ENCODE measurements around the gene ADARB2. TPM values are rescaled to one million over a fixed set of nuclear protein-coding genes. Genes with fewer than 3 reads are reported as not detected.

Gene ADARB2
- total RNA-seq, 4 donors from 2014 or later, result 1.3 to 5.4 (median 1.8) TPM

GRCh38 chr10:1579141-1579491 lies 158.2 kb downstream of the ADARB2 start:
- 20 to 83% methylated on average over 1 to 7 of the region's 7 CpGs for WGBS, 2 donors (ENCODE audit: low coverage in 1 of 2)
- ATAC-seq, result no peak
- TF ChIP-seq CTCF (IDR thresholded peaks at IDR 0.05) (no peak), POLR2A (IDR thresholded peaks at IDR 0.05) (no peak), EP300 (IDR thresholded peaks at IDR 0.05) (no peak), POLR2AphosphoS5 (IDR thresholded peaks at IDR 0.05) (no peak)

GRCh38 chr10:1578392-1579140 lies 158.8 kb downstream of the ADARB2 start:
- no peak for ATAC-seq
- Histone ChIP-seq H3K36me3 (no peaks in the 10 kb centered on the region), H3K27ac (no peak overlapping the region), H3K27me3 (peaks cover 42% of the 10 kb centered on the region), H3K9me3 (no peaks in the 10 kb centered on the region), H3K4me1 (no peaks in the 10 kb centered on the region), H3K4me3 (no peak overlapping the region)
- 71% methylated on average over 13 of the region's 19 CpGs; no CpG with 5 or more reads in 1 of the 2 donors for WGBS, 2 donors (ENCODE audit: low coverage in 1 of 2)
- no peak for TF ChIP-seq POLR2AphosphoS5 (IDR thresholded peaks at IDR 0.05)
- TF ChIP-seq EP300 (IDR thresholded peaks at IDR 0.05), result no peak
- no peak for TF ChIP-seq CTCF (IDR thresholded peaks at IDR 0.05)
- TF ChIP-seq POLR2A (IDR thresholded peaks at IDR 0.05), result no peak

More at GRCh38 chr10:1579141-1579491, 158.2 kb downstream of the ADARB2 start:
- no peaks in the 10 kb centered on the region for H3K36me3 ChIP-seq
- no peaks in the 10 kb centered on the region for H3K4me1 ChIP-seq
- peaks cover 39% of the 10 kb centered on the region for H3K27me3 ChIP-seq
- H3K27ac ChIP-seq, result no peak overlapping the region
- no peaks in the 10 kb centered on the region for H3K9me3 ChIP-seq
- no peak overlapping the region for H3K4me3 ChIP-seq

GRCh38 chr10:1577945-1578344 lies 159.4 kb downstream of the ADARB2 start:
- Histone ChIP-seq H3K27me3 (peaks cover 48% of the 10 kb centered on the region), H3K4me1 (no peaks in the 10 kb centered on the region), H3K4me3 (no peak overlapping the region), H3K36me3 (no peaks in the 10 kb centered on the region), H3K9me3 (no peaks in the 10 kb centered on the region), H3K27ac (no peak overlapping the region)
- WGBS, 2 donors (ENCODE audit: low coverage in 1 of 2), result 67 to 82% methylated on average over 3 to 8 of the region's 8 CpGs
- TF ChIP-seq POLR2AphosphoS5 (IDR thresholded peaks at IDR 0.05) (no peak), CTCF (IDR thresholded peaks at IDR 0.05) (no peak), POLR2A (IDR thresholded peaks at IDR 0.05) (no peak), EP300 (IDR thresholded peaks at IDR 0.05) (no peak)
- ATAC-seq, result no peak

- H3K4me3 ChIP-seq, result no peak overlapping the region
- no peaks in the 10 kb centered on the region for H3K36me3 ChIP-seq
- H3K27ac ChIP-seq, result no peak overlapping the region
- ATAC-seq, result no peak
- peaks cover 52% of the 10 kb centered on the region for H3K27me3 ChIP-seq
- WGBS, 2 donors (ENCODE audit: low coverage in 1 of 2), result 0 to 60% methylated on average over 1 of the region's 9 CpGs
- H3K4me1 ChIP-seq, result no peaks in the 10 kb centered on the region
- TF ChIP-seq POLR2A (IDR thresholded peaks at IDR 0.05), result no peak
- TF ChIP-seq CTCF (IDR thresholded peaks at IDR 0.05), result no peak
- no peak for TF ChIP-seq EP300 (IDR thresholded peaks at IDR 0.05)
- no peak for TF ChIP-seq POLR2AphosphoS5 (IDR thresholded peaks at IDR 0.05)
- H3K9me3 ChIP-seq, result no peaks in the 10 kb centered on the region
Observed at GRCh38 chr10:1577373-1577770, 160.0 kb downstream of the ADARB2 start.
